ENCODE data around the gene HDLBP.

HDLBP gene

GRCh38 chr2:241235859-241236593, 79.4 kb downstream of the HDLBP start:
- Histone ChIP-seq H3K4me1 (ENCODE audit: control insufficient read depth, low read depth, low read length) (no peaks in the 10 kb centered on the region), H2BK15ac (replicated peaks; ENCODE audit: low read depth) (no peak overlapping the region), H4K8ac (ENCODE audit: low read depth, low read length) (no peak overlapping the region), H3K18ac (ENCODE audit: low read length) (no peak overlapping the region), H3K9ac (ENCODE audit: low read length) (no peak overlapping the region), H3K79me2 (ENCODE audit: control insufficient read depth, insufficient read depth, low read length) (no peaks in the 10 kb centered on the region), H4K5ac (ENCODE audit: low read length) (no peak overlapping the region), H2BK120ac (ENCODE audit: low read depth, low read length) (no peak overlapping the region), H3K4me2 (ENCODE audit: low read length) (no peak overlapping the region), H3K23ac (ENCODE audit: low read length) (no peak overlapping the region), H3K4me3 (ENCODE audit: low read length) (no peak overlapping the region), H3K79me1 (ENCODE audit: low read length) (peaks cover 6% of the 10 kb centered on the region), H3K27me3 (ENCODE audit: insufficient read depth, low read length, poor library complexity) (no peaks in the 10 kb centered on the region), H2AK5ac (ENCODE audit: low read length) (no peak overlapping the region), H2BK5ac (ENCODE audit: low read length) (no peak overlapping the region), H3K36me3 (ENCODE audit: control insufficient read depth, insufficient read depth, low read length) (peaks cover 22% of the 10 kb centered on the region), H3K56ac (ENCODE audit: low read length) (no peak overlapping the region), H3K4ac (ENCODE audit: low read depth, low read length) (no peak overlapping the region), H3K27ac (ENCODE audit: low read depth, low read length) (no peak overlapping the region)
- DNase-seq = no peak
- WGBS (ENCODE audit: extremely low coverage, insufficient coverage, low lambda C conversion rate) = no CpG with 5 or more reads among the region's 30 CpGs

DNA sequence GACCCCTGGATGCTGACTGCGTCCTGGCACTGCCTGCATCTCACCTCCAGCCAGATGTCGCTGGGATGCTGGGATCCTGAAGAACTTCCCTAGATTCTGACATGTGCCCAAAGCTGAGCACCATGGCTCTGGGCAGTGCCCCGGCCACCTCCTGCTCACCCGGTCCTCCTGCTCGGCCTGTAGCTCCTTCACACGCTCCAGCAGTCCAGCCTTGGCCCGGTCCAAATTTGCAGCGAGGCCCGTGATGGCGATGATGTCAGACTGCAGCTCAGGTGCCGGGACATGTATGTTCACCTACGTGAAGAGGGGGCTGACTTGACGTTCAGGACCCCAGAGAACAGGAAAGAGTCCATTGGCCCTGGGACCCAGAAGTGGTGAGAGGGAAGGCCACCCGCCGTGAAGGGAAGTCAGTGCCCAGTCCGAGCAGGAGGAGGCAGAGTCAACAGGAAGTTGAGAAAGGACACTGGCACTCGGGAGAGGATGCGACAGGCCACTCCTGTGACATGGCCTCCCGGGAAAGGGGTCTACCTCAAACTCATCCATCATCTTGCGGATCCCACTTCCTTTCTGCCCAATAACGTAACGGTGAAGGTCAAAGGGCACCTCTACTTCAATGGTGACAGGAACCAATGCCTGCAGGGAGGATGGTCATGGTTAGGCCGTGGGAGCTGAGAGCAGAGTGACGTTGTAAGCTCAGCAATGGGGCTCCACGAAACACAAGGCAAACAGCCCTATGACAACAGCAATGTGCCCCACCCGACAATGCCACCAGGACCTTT, 80.3 kb downstream of the HDLBP start:
- Histone ChIP-seq H3K79me1 (ENCODE audit: low read length) (peaks cover 4% of the 10 kb centered on the region), H2BK15ac (replicated peaks; ENCODE audit: low read depth) (no peak overlapping the region), H3K36me3 (ENCODE audit: control insufficient read depth, insufficient read depth, low read length) (peaks cover 27% of the 10 kb centered on the region), H4K5ac (ENCODE audit: low read length) (no peak overlapping the region), H4K8ac (ENCODE audit: low read depth, low read length) (no peak overlapping the region), H2BK5ac (ENCODE audit: low read length) (no peak overlapping the region), H3K27me3 (ENCODE audit: insufficient read depth, low read length, poor library complexity) (no peaks in the 10 kb centered on the region), H3K9ac (ENCODE audit: low read length) (no peak overlapping the region), H3K18ac (ENCODE audit: low read length) (no peak overlapping the region), H3K56ac (ENCODE audit: low read length) (no peak overlapping the region), H2AK5ac (ENCODE audit: low read length) (no peak overlapping the region), H3K79me2 (ENCODE audit: control insufficient read depth, insufficient read depth, low read length) (no peaks in the 10 kb centered on the region), H3K4me1 (ENCODE audit: control insufficient read depth, low read depth, low read length) (no peaks in the 10 kb centered on the region), H3K27ac (ENCODE audit: low read depth, low read length) (no peak overlapping the region), H3K4ac (ENCODE audit: low read depth, low read length) (no peak overlapping the region), H3K4me2 (ENCODE audit: low read length) (no peak overlapping the region), H3K23ac (ENCODE audit: low read length) (no peak overlapping the region), H2BK120ac (ENCODE audit: low read depth, low read length) (no peak overlapping the region), H3K4me3 (ENCODE audit: low read length) (no peak overlapping the region)
- DNase-seq = no peak
- no CpG with 5 or more reads among the region's 26 CpGs for WGBS (ENCODE audit: extremely low coverage, insufficient coverage, low lambda C conversion rate)

DNA sequence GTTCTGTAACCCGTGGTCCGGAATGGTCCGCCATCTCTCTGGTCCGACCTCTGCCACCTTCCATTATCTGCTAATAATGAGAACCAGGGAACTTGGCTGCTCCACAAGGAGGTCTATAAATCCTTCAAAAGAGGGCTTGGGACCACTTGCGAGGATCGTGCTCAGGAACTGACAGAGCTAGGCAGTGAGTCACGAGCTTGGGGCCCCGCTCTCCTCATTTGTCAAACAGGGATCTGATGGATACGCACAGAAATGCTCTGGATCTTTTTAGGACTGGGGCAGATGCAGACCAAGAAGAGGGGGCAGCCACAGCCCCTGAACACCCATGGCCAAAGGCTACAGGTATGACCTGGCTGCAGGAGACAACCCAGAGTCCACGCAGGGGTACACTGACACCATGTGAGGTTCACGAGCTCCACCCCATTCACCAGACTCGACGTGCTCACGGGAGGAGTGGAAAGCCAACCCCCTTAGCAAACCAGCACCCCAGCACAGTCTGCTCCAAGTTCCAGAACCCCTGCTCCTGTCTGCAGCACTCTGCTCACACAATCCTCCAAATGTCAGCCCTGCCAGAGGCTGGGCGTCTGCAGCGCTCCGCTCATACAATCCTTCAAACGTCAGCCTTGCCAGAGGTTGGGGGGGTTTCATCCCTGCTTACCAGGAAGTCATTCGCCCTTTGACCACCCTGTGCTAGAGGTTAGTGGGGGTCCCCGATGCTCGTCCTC, 81.2 kb downstream of the HDLBP start:
- Histone ChIP-seq H4K8ac (ENCODE audit: low read depth, low read length) (no peak overlapping the region), H3K23ac (ENCODE audit: low read length) (no peak overlapping the region), H2BK5ac (ENCODE audit: low read length) (no peak overlapping the region), H3K18ac (ENCODE audit: low read length) (no peak overlapping the region), H2AK5ac (ENCODE audit: low read length) (no peak overlapping the region), H3K4me3 (ENCODE audit: low read length) (no peak overlapping the region), H3K56ac (ENCODE audit: low read length) (no peak overlapping the region), H2BK15ac (replicated peaks; ENCODE audit: low read depth) (no peak overlapping the region), H3K4me2 (ENCODE audit: low read length) (no peak overlapping the region), H3K4ac (ENCODE audit: low read depth, low read length) (no peak overlapping the region), H4K5ac (ENCODE audit: low read length) (no peak overlapping the region), H2BK120ac (ENCODE audit: low read depth, low read length) (no peak overlapping the region), H3K36me3 (ENCODE audit: control insufficient read depth, insufficient read depth, low read length) (peaks cover 25% of the 10 kb centered on the region), H3K4me1 (ENCODE audit: control insufficient read depth, low read depth, low read length) (no peaks in the 10 kb centered on the region), H3K79me1 (ENCODE audit: low read length) (no peaks in the 10 kb centered on the region), H3K27me3 (ENCODE audit: insufficient read depth, low read length, poor library complexity) (no peaks in the 10 kb centered on the region), H3K79me2 (ENCODE audit: control insufficient read depth, insufficient read depth, low read length) (no peaks in the 10 kb centered on the region), H3K27ac (ENCODE audit: low read depth, low read length) (no peak overlapping the region), H3K9ac (ENCODE audit: low read length) (no peak overlapping the region)
- WGBS (ENCODE audit: extremely low coverage, insufficient coverage, low lambda C conversion rate) = no CpG with 5 or more reads among the region's 21 CpGs
- no peak for DNase-seq

GRCh38 chr2:241232736-241233575, 82.5 kb downstream of the HDLBP start:
- no peak overlapping the region for H2BK15ac ChIP-seq (replicated peaks; ENCODE audit: low read depth)
- no peak overlapping the region for H3K56ac ChIP-seq (ENCODE audit: low read length)
- no peak overlapping the region for H3K9ac ChIP-seq (ENCODE audit: low read length)
- no peak overlapping the region for H3K27ac ChIP-seq (ENCODE audit: low read depth, low read length)
- H3K79me1 ChIP-seq (ENCODE audit: low read length) = no peaks in the 10 kb centered on the region
- no peak overlapping the region for H2BK5ac ChIP-seq (ENCODE audit: low read length)
- no peak overlapping the region for H4K5ac ChIP-seq (ENCODE audit: low read length)
- no peak overlapping the region for H3K4ac ChIP-seq (ENCODE audit: low read depth, low read length)
- H3K27me3 ChIP-seq (ENCODE audit: insufficient read depth, low read length, poor library complexity) = no peaks in the 10 kb centered on the region
- no peak overlapping the region for H4K8ac ChIP-seq (ENCODE audit: low read depth, low read length)
- no peak overlapping the region for H3K18ac ChIP-seq (ENCODE audit: low read length)
- no peak overlapping the region for H3K4me2 ChIP-seq (ENCODE audit: low read length)
- no peak for DNase-seq
- H3K4me3 ChIP-seq (ENCODE audit: low read length) = no peak overlapping the region
- no peak overlapping the region for H2BK120ac ChIP-seq (ENCODE audit: low read depth, low read length)
- no peak overlapping the region for H2AK5ac ChIP-seq (ENCODE audit: low read length)
- no CpG with 5 or more reads among the region's 13 CpGs for WGBS (ENCODE audit: extremely low coverage, insufficient coverage, low lambda C conversion rate)
- H3K79me2 ChIP-seq (ENCODE audit: control insufficient read depth, insufficient read depth, low read length) = no peaks in the 10 kb centered on the region
- no peak overlapping the region for H3K23ac ChIP-seq (ENCODE audit: low read length)
- peaks cover 27% of the 10 kb centered on the region for H3K36me3 ChIP-seq (ENCODE audit: control insufficient read depth, insufficient read depth, low read length)
- H3K4me1 ChIP-seq (ENCODE audit: control insufficient read depth, low read depth, low read length) = no peaks in the 10 kb centered on the region

DNA sequence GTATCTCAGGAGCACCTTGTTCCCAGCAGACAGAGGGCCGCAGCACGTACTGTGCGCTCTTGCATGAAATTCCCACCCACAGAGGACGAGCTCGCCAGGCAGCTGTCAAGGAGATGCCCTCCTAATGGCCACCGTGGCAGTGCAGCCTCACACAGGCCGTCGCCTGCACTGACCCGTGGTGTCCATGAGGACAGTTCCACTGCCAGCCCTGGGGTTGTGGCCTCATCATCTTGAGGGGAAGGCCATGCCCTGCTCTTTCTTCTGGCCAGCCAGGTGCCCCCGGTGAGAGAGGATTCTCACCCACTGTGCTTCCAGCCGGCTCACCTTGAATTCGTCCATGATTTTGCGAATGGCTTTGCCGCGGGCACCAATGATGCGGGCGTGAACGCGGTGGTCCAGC, 85.0 kb downstream of the HDLBP start:
- Histone ChIP-seq H3K4me3 (ENCODE audit: low read length) (no peak overlapping the region), H2AK5ac (ENCODE audit: low read length) (no peak overlapping the region), H4K5ac (ENCODE audit: low read length) (no peak overlapping the region), H3K79me1 (ENCODE audit: low read length) (no peaks in the 10 kb centered on the region), H3K23ac (ENCODE audit: low read length) (no peak overlapping the region), H2BK120ac (ENCODE audit: low read depth, low read length) (no peak overlapping the region), H3K36me3 (ENCODE audit: control insufficient read depth, insufficient read depth, low read length) (peaks cover 22% of the 10 kb centered on the region), H3K4me1 (ENCODE audit: control insufficient read depth, low read depth, low read length) (no peaks in the 10 kb centered on the region), H3K27ac (ENCODE audit: low read depth, low read length) (no peak overlapping the region), H3K4me2 (ENCODE audit: low read length) (no peak overlapping the region), H3K27me3 (ENCODE audit: insufficient read depth, low read length, poor library complexity) (no peaks in the 10 kb centered on the region), H4K8ac (ENCODE audit: low read depth, low read length) (no peak overlapping the region), H2BK5ac (ENCODE audit: low read length) (no peak overlapping the region), H3K4ac (ENCODE audit: low read depth, low read length) (no peak overlapping the region), H3K56ac (ENCODE audit: low read length) (no peak overlapping the region), H2BK15ac (replicated peaks; ENCODE audit: low read depth) (no peak overlapping the region), H3K18ac (ENCODE audit: low read length) (no peak overlapping the region), H3K9ac (ENCODE audit: low read length) (no peak overlapping the region), H3K79me2 (ENCODE audit: control insufficient read depth, insufficient read depth, low read length) (no peaks in the 10 kb centered on the region)
- DNase-seq = no peak
- WGBS (ENCODE audit: extremely low coverage, insufficient coverage, low lambda C conversion rate) = no CpG with 5 or more reads among the region's 19 CpGs

Data from mesendoderm (in vitro differentiated cells).